HepG2 (cell line): ENCODE data around the gene UGT2A3. TPM values are rescaled to one million over a fixed set of nuclear protein-coding genes. Genes with fewer than 3 reads are reported as not detected.
A peak's percentile ranks its signal among the peaks of the same experiment; 100 is the strongest.

Experiments
- ATAC-seq: fragments of 200-7000 bp; cut with Tn5 transposase; 3 replicates; pipeline ENCODE4 v1.9.1; 2020; ENCODE audit warnings: mild to moderate bottlenecking, moderate library complexity
- BruUV-seq: library from RNA; stranded (reverse); fragments of 400-500 nt; replicated peaks from 2 replicates; lab custom pipeline; 2021; lab: Mats Ljungman, UMichigan
- CTCF ChIA-PET: fragments of 300-600 bp; formaldehyde crosslinking; extraction: SDS; loops from one replicate; lab custom pipeline; 2021; ENCODE audit warnings: low total read pairs, inconsistent platforms, low intra/inter-chr PET ratio; lab: Yijun Ruan, JAX
- POLR2A ChIA-PET: fragments of 350-600 bp; sonication (Branson Sonifier 250); formaldehyde crosslinking; loops from one replicate; lab custom pipeline; 2020; ENCODE audit warnings: antibody characterized with exemption, inconsistent platforms; lab: Yijun Ruan, JAX
- DNase-seq: peaks from one replicate; pipeline ENCODE4 v3.0.0-alpha.2; 2015; ENCODE audit warnings: low spot score
- FAIRE-seq: peaks from 3 replicates; lab custom pipeline; 2011; peaks lifted over from hg19 to GRCh38; lab: Jason Lieb, UNC
- H2AFZ ChIP-seq: one replicate; pipeline ENCODE4 v1.6.1; 2011; ENCODE audit warnings: low read length, inconsistent platforms
- H3K27ac ChIP-seq: fragments of 300-600 bp; 3 replicates; pipeline ENCODE4 v1.8.0; 2011; ENCODE audit warnings: mixed run types, mild to moderate bottlenecking, mixed read lengths, low read length, inconsistent platforms; ENCODE audit not compliant: insufficient read depth; ENCODE audit errors: extremely low read length
- H3K27me3 ChIP-seq, 2 experiments: fragments of 200-600 bp in 1 of 2; 2 replicates in 1 of 2; 3 replicates in 1 of 2; pipeline versions ENCODE4 v1.6.0 to v1.8.0; 2011; ENCODE audit warnings: low read length in 2 of 2, mild to moderate bottlenecking in 2 of 2, moderate library complexity in 2 of 2, inconsistent platforms in 1 of 2; ENCODE audit not compliant: insufficient read depth in 2 of 2, control insufficient read depth in 1 of 2
- H3K36me3 ChIP-seq, 2 experiments: fragments of 200-600 bp in 1 of 2; replicated peaks in 1 of 2; 2 replicates in 1 of 2; 3 replicates in 1 of 2; pipeline versions ENCODE4 v1.5.1 to v1.8.0; 2011; ENCODE audit warnings: low read length in 2 of 2, inconsistent platforms in 1 of 2; ENCODE audit not compliant: insufficient read depth in 2 of 2, control insufficient read depth in 1 of 2
- H3K4me1 ChIP-seq: 2 replicates; pipeline ENCODE4 v1.5.1; 2012; ENCODE audit warnings: low read length, inconsistent platforms; ENCODE audit not compliant: insufficient read depth
- H3K4me2 ChIP-seq: 2 replicates; pipeline ENCODE4 v1.6.0; 2011; ENCODE audit warnings: low read depth, low read length, inconsistent platforms
- H3K4me3 ChIP-seq, 3 experiments: fragments of 200-600 bp in 1 of 3; sonication (generic), shearing (Covaris generic) in 1 of 3; replicated peaks in 1 of 3; 2 replicates each; pipeline ENCODE4 v1.5.1; 2011 to 2016; ENCODE audit warnings: low read length in 3 of 3, inconsistent platforms in 2 of 3, low read depth in 2 of 3, mild to moderate bottlenecking in 2 of 3, control low read depth in 1 of 3, mixed read lengths in 1 of 3; ENCODE audit not compliant: insufficient read depth in 1 of 3
- H3K79me2 ChIP-seq: one replicate; pipeline ENCODE4 v1.6.1; 2011; ENCODE audit warnings: low read length, inconsistent platforms; ENCODE audit not compliant: insufficient read depth
- H3K9ac ChIP-seq: 2 replicates; pipeline ENCODE4 v1.6.0; 2011; ENCODE audit warnings: mild to moderate bottlenecking, low read depth, low read length, inconsistent platforms; ENCODE audit not compliant: insufficient read depth
- H3K9me3 ChIP-seq: 2 replicates; pipeline ENCODE4 v1.5.1; 2012; ENCODE audit warnings: mild to moderate bottlenecking, low read length
- H4K20me1 ChIP-seq: 2 replicates; pipeline ENCODE4 v1.6.0; 2011; ENCODE audit warnings: inconsistent platforms, mild to moderate bottlenecking, low read length, moderate library complexity; ENCODE audit not compliant: insufficient read depth
- ATF7 ChIP-seq, 2 experiments: fragments of 450-650 bp in 1 of 2; sonication (generic) in 1 of 2; formaldehyde crosslinking in 1 of 2; IDR thresholded peaks; 2 replicates each; pipeline versions ENCODE4 v1.4.0 to v1.6.1; 2016 to 2020; ENCODE audit warnings: antibody characterized with exemption in 1 of 2, mild to moderate bottlenecking in 1 of 2, missing genetic modification reagents in 1 of 2
- CREB1 ChIP-seq, 2 experiments: fragments of 450-650 bp in 1 of 2; IDR thresholded peaks; 2 replicates each; pipeline ENCODE4 v1.6.1; 2016 to 2017; ENCODE audit warnings: control low read depth in 1 of 2, mild to moderate bottlenecking in 1 of 2, missing compliant biosample characterization in 1 of 2, missing genetic modification characterization in 1 of 2
- HOMEZ ChIP-seq: IDR thresholded peaks from 2 replicates; pipeline ENCODE4 v1.6.1; 2016; ENCODE audit warnings: low read depth
- MAFF ChIP-seq: IDR thresholded peaks from 2 replicates; pipeline ENCODE4 v1.6.1; 2011; ENCODE audit warnings: low read depth, low read length, improper control_type of control experiment
- MAFK ChIP-seq, 2 experiments: IDR thresholded peaks in 1 of 2; conservative IDR thresholded peaks in 1 of 2; 2 replicates each; pipeline ENCODE4 v1.6.1; 2011; ENCODE audit warnings: improper control_type of control experiment in 2 of 2, low read length in 2 of 2
- SRSF9 ChIP-seq: fragments of 200-400 bp; formaldehyde crosslinking; IDR thresholded peaks from 2 replicates; pipeline ENCODE4 v1.6.1; 2018; ENCODE audit warnings: borderline replicate concordance, mild to moderate bottlenecking, low read depth, low read length; ENCODE audit not compliant: insufficient read depth, poor library complexity, severe bottlenecking
- ZNF282 ChIP-seq: fragments of 450-650 bp; IDR thresholded peaks from 2 replicates; pipeline ENCODE4 v1.6.1; 2018; ENCODE audit not compliant: partially characterized antibody
- ZNF660 ChIP-seq: sonication (generic); formaldehyde crosslinking; IDR thresholded peaks from 2 replicates; pipeline ENCODE4 v1.5.1; 2020; ENCODE audit warnings: mild to moderate bottlenecking, low read depth, missing genetic modification reagents, borderline replicate concordance
- WGBS: methylation state at CpG from one replicate; pipeline ENCODE4 v1.1.6; 2017; ENCODE audit warnings: low lambda C conversion rate; 5-methylcytosine and 5-hydroxymethylcytosine counted together
- in situ Hi-C: cut with HindIII; loops from 2 replicates; pipeline ENCODE4 v1.10.0; 2017; ENCODE audit warnings: low pct_unique_long_range_greater_than_20kb; ENCODE audit not compliant: extremely low pct_ligation_motif_present
- intact Hi-C: fragments of 100-400 bp; cut with micrococcal nuclease; formaldehyde crosslinking; loops from one replicate; pipeline ENCODE4 v1.10.0; 2022; ENCODE audit not compliant: unreplicated experiment
- polyA plus RNA-seq, 8 experiments: library from polyadenylated mRNA; depleted of rRNA in 3 of 8; stranded (reverse) in 7 of 8; unstranded in 1 of 8; fragments of >200 nt; fragmentation: Illumina TruSeq in 4 of 8; extraction: Trizol in 4 of 8; gene quantifications; 2 replicates each; pipeline versions ENCODE4 v1.2.1 to v1.2.3, GENCODE V29; 2011 to 2016; ENCODE audit warnings: low read depth in 4 of 8, missing spikeins in 1 of 8, mixed read lengths in 1 of 8; ENCODE audit not compliant: insufficient read depth in 1 of 8
- total RNA-seq, 5 experiments: library from RNA; depleted of rRNA; stranded (reverse); fragments of >200 nt; fragmentation: Illumina TruSeq; extraction: Trizol; gene quantifications; 2 replicates each; pipeline ENCODE4 v1.2.3, GENCODE V29; 2016; ENCODE audit warnings: low read depth in 1 of 5

UGT2A3 gene
- total and polyA plus RNA-seq, 2 of the 13 experiments (the other 11 are each of a cell fraction or from before 2014, with no cell fraction given) = 61.3 to 97.2 TPM

- no peak for TF ChIP-seq SRSF9
Observed at GRCh38 chr4:68948044-68948743, 3.4 kb downstream of the UGT2A3 start (continued).

- H3K4me1 ChIP-seq = peaks cover 13% of the 10 kb centered on the region; the same call in 1 of the 2 replicates
- DNase-seq = no peak
- no peak for FAIRE-seq
- H3K4me2 ChIP-seq = no peak overlapping the region
- H2AFZ ChIP-seq = no peak overlapping the region
- intact Hi-C loops (no loop called here), in situ Hi-C loops (no loop called here)
- H3K36me3 ChIP-seq = peaks cover 1 to 14% of the 10 kb centered on the region in 2 experiments; a peak in 3 of 5 replicates
- H4K20me1 ChIP-seq = no peaks in the 10 kb centered on the region
- H3K27me3 ChIP-seq = no peaks in the 10 kb centered on the region
- WGBS = 98% methylated on average over 3 of the region's 3 CpGs
- H3K9me3 ChIP-seq = no peaks in the 10 kb centered on the region
- H3K4me3 ChIP-seq = no peak overlapping the region
- no peak overlapping the region for H3K27ac ChIP-seq
- ChIA-PET POLR2A (no interaction called here), CTCF (no interaction called here)
- no peak for ATAC-seq
- TF ChIP-seq CREB1 (IDR thresholded peaks at IDR 0.05) = peak; percentile 62
- no peak for TF ChIP-seq CREB1 (CRISPR knock-in tag; IDR thresholded peaks at IDR 0.05)
- peak; percentile 92 to 93 for TF ChIP-seq MAFK (conservative IDR thresholded peaks at IDR 0.05 in 1 of 2, IDR thresholded peaks at IDR 0.05 in 1 of 2; ENCODE audit: low read length in 2 of 2)
- TF ChIP-seq ZNF282 = no peak
- no peak for TF ChIP-seq ZNF660
- TF ChIP-seq MAFF = peak; percentile 93
- TF ChIP-seq HOMEZ (CRISPR knock-in tag) = no peak
- TF ChIP-seq ATF7 (IDR thresholded peaks at IDR 0.05) = peak; percentile 92
- no peak for TF ChIP-seq ATF7 (CRISPR knock-in tag; IDR thresholded peaks at IDR 0.05)
- H3K9ac ChIP-seq = no peak overlapping the region
- BruUV-seq = TSS peak; percentile 45
- H3K79me2 ChIP-seq = peaks cover 16% of the 10 kb centered on the region
Observed at GRCh38 chr4:68929076-68929737, 22.4 kb downstream of the UGT2A3 start.
